CD8-positive, alpha-beta memory T cell (primary cell): ENCODE measurements around the gene CLCN4. TPM values are rescaled to one million over a fixed set of nuclear protein-coding genes. Genes with fewer than 3 reads are reported as not detected.

ENCODE experiments used
- CTCF ChIA-PET: fragments of 350-600 bp; sonication (Branson Sonifier 250); formaldehyde crosslinking; loops from one replicate; lab custom pipeline; 2021; ENCODE audit warnings: antibody characterized with exemption; lab: Charles Lee
- POLR2A ChIA-PET: fragments of 350-600 bp; sonication (Branson Sonifier 250); formaldehyde crosslinking; loops from one replicate; lab custom pipeline; 2021; ENCODE audit warnings: antibody characterized with exemption; lab: Charles Lee
- DNase-seq, 5 donors: peaks; one replicate each; pipeline versions ENCODE4 v3.0.0 to v3.0.0-alpha.2; 2020 to 2022; ENCODE audit warnings: mixed read lengths in 1 of 5
- H3K27ac ChIP-seq: one replicate; pipeline ENCODE4 v1.7.0; 2013; ENCODE audit warnings: low read depth, mild to moderate bottlenecking, low read length, moderate library complexity
- H3K27me3 ChIP-seq: 2 replicates; pipeline ENCODE4 v1.7.0; 2013; ENCODE audit warnings: low read length, mild to moderate bottlenecking; ENCODE audit not compliant: insufficient read depth, poor library complexity, severe bottlenecking
- H3K36me3 ChIP-seq: 2 replicates; pipeline ENCODE4 v1.7.0; 2013; ENCODE audit warnings: mild to moderate bottlenecking, low read length, moderate library complexity; ENCODE audit not compliant: insufficient read depth
- H3K4me1 ChIP-seq: 2 replicates; pipeline ENCODE4 v1.7.0; 2013; ENCODE audit warnings: mild to moderate bottlenecking, low read length, moderate library complexity; ENCODE audit not compliant: insufficient read depth
- H3K4me3 ChIP-seq: 2 replicates; pipeline ENCODE4 v1.7.0; 2013; ENCODE audit warnings: mild to moderate bottlenecking, low read length
- H3K9me3 ChIP-seq: 2 replicates; pipeline ENCODE4 v1.7.0; 2013; ENCODE audit warnings: mild to moderate bottlenecking, low read length
- H3K27ac Mint-ChIP-seq, 8 donors: one replicate each; pipeline ENCODE4 v1.8.0; 2020 to 2021; ENCODE audit warnings: mixed read lengths in 8 of 8, mild to moderate bottlenecking in 6 of 8, inconsistent platforms in 3 of 8, moderate library complexity in 3 of 8
- H3K27me3 Mint-ChIP-seq, 2 donors: one replicate each; pipeline ENCODE4 v1.8.0; 2020 to 2021; ENCODE audit warnings: mixed read lengths in 2 of 2, mild to moderate bottlenecking in 1 of 2, moderate library complexity in 1 of 2
- H3K36me3 Mint-ChIP-seq, 3 donors: one replicate each; pipeline ENCODE4 v1.8.0; 2020 to 2021; ENCODE audit warnings: mixed read lengths in 3 of 3, inconsistent platforms in 1 of 3, mild to moderate bottlenecking in 1 of 3
- H3K4me1 Mint-ChIP-seq, 3 donors: one replicate each; pipeline ENCODE4 v1.8.0; 2020 to 2021; ENCODE audit warnings: mixed read lengths in 3 of 3, inconsistent platforms in 1 of 3, mild to moderate bottlenecking in 1 of 3
- H3K4me3 Mint-ChIP-seq, 7 donors: one replicate each; pipeline ENCODE4 v1.8.0; 2020 to 2021; ENCODE audit warnings: mixed read lengths in 7 of 7, mild to moderate bottlenecking in 6 of 7, moderate library complexity in 4 of 7, inconsistent platforms in 2 of 7
- H3K9me3 Mint-ChIP-seq, 5 donors: one replicate each; pipeline ENCODE4 v1.8.0; 2020 to 2022; ENCODE audit warnings: mixed read lengths in 5 of 5, mild to moderate bottlenecking in 3 of 5, moderate library complexity in 2 of 5, inconsistent platforms in 1 of 5
- polyA plus RNA-seq: library from polyadenylated mRNA; unstranded; fragments of 300-500 nt; fragmentation: Illumina TruSeq; gene quantifications from one replicate; pipeline ENCODE4 v1.2.3, GENCODE V29; 2021
- total RNA-seq, 2 experiments: library from RNA; stranded (reverse); gene quantifications; one replicate each; pipeline ENCODE4 v1.2.3, GENCODE V29; 2021

CLCN4 gene
- total and polyA plus RNA-seq, 3 experiments from 2014 or later: 0.04 to 0.20 TPM; not detected in 1

GRCh38 chrX:10177004-10177396 is 20.2 kb downstream of the CLCN4 start:
- no peak overlapping the region for H3K4me3 ChIP-seq
- no peaks in the 10 kb centered on the region for H3K36me3 ChIP-seq
- no peak overlapping the region for H3K4me3 Mint-ChIP-seq
- no peaks in the 10 kb centered on the region for H3K27me3 ChIP-seq
- H3K9me3 Mint-ChIP-seq: no peaks in the 10 kb centered on the region
- no peak overlapping the region for H3K27ac ChIP-seq
- no peaks in the 10 kb centered on the region for H3K4me1 ChIP-seq
- no peaks in the 10 kb centered on the region for H3K36me3 Mint-ChIP-seq
- no peak overlapping the region for H3K27ac Mint-ChIP-seq
- ChIA-PET POLR2A (no interaction called here), CTCF (no interaction called here)
- H3K9me3 ChIP-seq: no peaks in the 10 kb centered on the region
- H3K4me1 Mint-ChIP-seq: no peaks in the 10 kb centered on the region
- DNase-seq: no peak
- peaks cover 21 to 26% of the 10 kb centered on the region in 2 donors for H3K27me3 Mint-ChIP-seq

GRCh38 chrX:10177601-10178000 is 20.8 kb downstream of the CLCN4 start:
- H3K27me3 ChIP-seq: no peaks in the 10 kb centered on the region
- no peak overlapping the region for H3K27ac Mint-ChIP-seq
- no peaks in the 10 kb centered on the region for H3K36me3 Mint-ChIP-seq
- no peaks in the 10 kb centered on the region for H3K9me3 Mint-ChIP-seq
- ChIA-PET POLR2A (no interaction called here), CTCF (no interaction called here)
- no peaks in the 10 kb centered on the region for H3K4me1 ChIP-seq
- H3K9me3 ChIP-seq: no peaks in the 10 kb centered on the region
- no peak overlapping the region for H3K4me3 ChIP-seq
- no peak overlapping the region for H3K4me3 Mint-ChIP-seq
- no peak overlapping the region for H3K27ac ChIP-seq
- H3K4me1 Mint-ChIP-seq: no peaks in the 10 kb centered on the region
- H3K27me3 Mint-ChIP-seq: peaks cover 21 to 22% of the 10 kb centered on the region in 2 donors
- no peak for DNase-seq
- no peaks in the 10 kb centered on the region for H3K36me3 ChIP-seq

GRCh38 chrX:10178866-10179463 is 22.2 kb downstream of the CLCN4 start:
- Histone ChIP-seq H3K27ac (no peak overlapping the region), H3K4me1 (no peaks in the 10 kb centered on the region), H3K36me3 (no peaks in the 10 kb centered on the region), H3K27me3 (no peaks in the 10 kb centered on the region), H3K9me3 (no peaks in the 10 kb centered on the region), H3K4me3 (no peak overlapping the region)
- Mint-ChIP-seq H3K9me3 (no peaks in the 10 kb centered on the region), H3K36me3 (no peaks in the 10 kb centered on the region), H3K27me3 (peaks cover 15 to 22% of the 10 kb centered on the region in 2 donors), H3K4me3 (no peak overlapping the region), H3K27ac (peak overlapping the region in 1 of 8 donors; percentile 83), H3K4me1 (no peaks in the 10 kb centered on the region)
- ChIA-PET POLR2A (no interaction called here), CTCF (no interaction called here)
- no peak for DNase-seq

- Histone ChIP-seq H3K4me3 (no peak overlapping the region), H3K27me3 (no peaks in the 10 kb centered on the region), H3K36me3 (no peaks in the 10 kb centered on the region), H3K27ac (no peak overlapping the region), H3K4me1 (no peaks in the 10 kb centered on the region), H3K9me3 (no peaks in the 10 kb centered on the region)
- CTCF ChIA-PET: no interaction called here
- Mint-ChIP-seq H3K27me3 (peaks cover 3 to 16% of the 10 kb centered on the region in 2 donors), H3K27ac (no peak overlapping the region), H3K36me3 (no peaks in the 10 kb centered on the region), H3K9me3 (no peaks in the 10 kb centered on the region), H3K4me3 (no peak overlapping the region), H3K4me1 (no peaks in the 10 kb centered on the region)
- no peak for DNase-seq
- POLR2A ChIA-PET: no interaction called here
These were observed 27.0 kb downstream of the CLCN4 start for GRCh38 chrX:10183760-10184159.

GRCh38 chrX:10184411-10184810 is 27.6 kb downstream of the CLCN4 start:
- Histone ChIP-seq H3K9me3 (no peaks in the 10 kb centered on the region), H3K36me3 (no peaks in the 10 kb centered on the region), H3K27ac (no peak overlapping the region), H3K27me3 (no peaks in the 10 kb centered on the region), H3K4me3 (no peak overlapping the region), H3K4me1 (no peaks in the 10 kb centered on the region)
- Mint-ChIP-seq H3K36me3 (no peaks in the 10 kb centered on the region), H3K27me3 (peaks cover 3 to 16% of the 10 kb centered on the region in 2 donors), H3K4me1 (no peaks in the 10 kb centered on the region), H3K9me3 (no peaks in the 10 kb centered on the region), H3K27ac (peak overlapping the region in 1 of 8 donors; percentile 18), H3K4me3 (no peak overlapping the region)
- CTCF ChIA-PET: no interaction called here
- no peak for DNase-seq
- POLR2A ChIA-PET: no interaction called here

- CTCF ChIA-PET: no interaction called here
- no peaks in the 10 kb centered on the region for H3K4me1 ChIP-seq
These were observed 29.6 kb downstream of the CLCN4 start for GRCh38 chrX:10186355-10186754.

GRCh38 chrX:10187421-10187820 is 30.6 kb downstream of the CLCN4 start:
- ChIA-PET CTCF (no interaction called here), POLR2A (no interaction called here)
- no peaks in the 10 kb centered on the region for H3K27me3 ChIP-seq
- Mint-ChIP-seq H3K4me1 (peaks cover 0 to 4% (median 0%) of the 10 kb centered on the region in 3 donors), H3K27ac (no peak overlapping the region), H3K27me3 (peaks cover 5 to 16% of the 10 kb centered on the region in 2 donors), H3K4me3 (no peak overlapping the region), H3K9me3 (no peaks in the 10 kb centered on the region), H3K36me3 (no peaks in the 10 kb centered on the region)
- H3K27ac ChIP-seq: no peak overlapping the region
- H3K4me3 ChIP-seq: no peak overlapping the region
- H3K9me3 ChIP-seq: no peaks in the 10 kb centered on the region
- H3K4me1 ChIP-seq: no peaks in the 10 kb centered on the region
- DNase-seq: no peak
- no peaks in the 10 kb centered on the region for H3K36me3 ChIP-seq

More at GRCh38 chrX:10186355-10186754, 29.6 kb downstream of the CLCN4 start:
- no peak for DNase-seq
- Mint-ChIP-seq H3K36me3 (no peaks in the 10 kb centered on the region), H3K4me3 (no peak overlapping the region), H3K4me1 (peaks cover 0 to 4% (median 0%) of the 10 kb centered on the region in 3 donors), H3K27ac (no peak overlapping the region), H3K9me3 (no peaks in the 10 kb centered on the region), H3K27me3 (peaks cover 5 to 16% of the 10 kb centered on the region in 2 donors)
- POLR2A ChIA-PET: no interaction called here
- Histone ChIP-seq H3K27ac (no peak overlapping the region), H3K4me3 (no peak overlapping the region), H3K9me3 (no peaks in the 10 kb centered on the region), H3K36me3 (no peaks in the 10 kb centered on the region), H3K27me3 (no peaks in the 10 kb centered on the region)

- POLR2A ChIA-PET: interaction anchor here (0.6 kb wide), 1 partner anchor 33 kb away, joined by 3 read pairs; no protein-coding TSS in a partner anchor
These were observed 32.8 kb downstream of the CLCN4 start for GRCh38 chrX:10189317-10190268.

More at GRCh38 chrX:10189317-10190268, 32.8 kb downstream of the CLCN4 start:
- DNase-seq: peak; percentile 31 to 75 (median 56)
- no peak overlapping the region for H3K27ac ChIP-seq
- no peaks in the 10 kb centered on the region for H3K4me1 ChIP-seq
- H3K9me3 ChIP-seq: no peaks in the 10 kb centered on the region
- Mint-ChIP-seq H3K9me3 (no peaks in the 10 kb centered on the region), H3K27me3 (peaks cover 5 to 19% of the 10 kb centered on the region in 2 donors), H3K4me1 (peaks cover 0 to 4% (median 0%) of the 10 kb centered on the region in 3 donors), H3K27ac (peak overlapping the region in 1 of 8 donors; percentile 59), H3K4me3 (no peak overlapping the region), H3K36me3 (no peaks in the 10 kb centered on the region)
- no peak overlapping the region for H3K4me3 ChIP-seq
- CTCF ChIA-PET: interaction anchor here (0.6 to 3.1 kb wide), 8 partner anchors 11 to 960 kb away, joined by 3 to 28 read pairs (median 4); no protein-coding TSS in a partner anchor
- no peaks in the 10 kb centered on the region for H3K36me3 ChIP-seq
- H3K27me3 ChIP-seq: no peaks in the 10 kb centered on the region
